ENCODE results near the gene NUMA1.
A peak's percentile ranks its signal among the peaks of the same experiment; 100 is the strongest.

Gene NUMA1

DNA sequence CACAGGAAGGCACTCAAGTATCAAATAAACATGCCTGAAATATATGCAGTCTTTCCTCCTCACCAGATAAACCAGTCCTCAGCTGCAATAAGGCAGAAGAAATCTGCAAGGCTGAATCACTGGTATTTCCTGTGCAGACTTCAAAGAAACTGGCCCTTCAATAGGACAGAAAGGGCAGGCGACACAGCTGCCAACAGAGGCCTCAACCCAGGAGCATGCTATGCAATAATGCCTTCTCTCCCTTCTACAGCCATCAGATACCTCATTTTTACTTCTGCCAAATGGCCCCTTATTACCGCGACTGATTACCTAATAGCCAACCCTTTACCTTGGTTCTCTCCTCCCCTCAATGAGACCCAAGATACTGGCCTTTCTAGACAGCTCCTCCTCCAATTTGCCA lies 8.0 kb downstream of the NUMA1 start:
- H3K27ac ChIP-seq: peak overlapping the region; percentile 78
- TF ChIP-seq CTCF (conservative IDR thresholded peaks at IDR 0.05): no peak

DNA sequence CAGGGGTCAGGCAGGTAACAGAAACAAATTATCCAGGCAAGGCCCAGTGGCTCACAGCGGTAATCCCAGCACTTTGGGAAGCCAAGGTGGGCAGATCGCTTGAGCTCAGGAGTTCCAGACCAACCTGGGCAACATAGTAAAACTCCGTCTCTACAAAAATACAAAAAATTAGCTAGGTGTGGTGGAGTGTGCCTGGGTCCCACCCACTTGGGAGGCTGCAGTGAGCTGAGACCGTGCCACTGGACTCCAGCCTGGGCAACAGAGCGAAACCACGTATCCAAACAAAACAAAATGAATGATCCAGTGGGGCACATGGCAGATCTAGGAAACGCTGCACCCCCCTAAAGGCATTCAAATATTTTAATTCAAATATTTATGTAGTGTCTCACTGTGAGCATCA lies 9.9 kb downstream of the NUMA1 start:
- no peak for TF ChIP-seq CTCF (conservative IDR thresholded peaks at IDR 0.05)
- H3K27ac ChIP-seq: peak overlapping the region; percentile 78

DNA sequence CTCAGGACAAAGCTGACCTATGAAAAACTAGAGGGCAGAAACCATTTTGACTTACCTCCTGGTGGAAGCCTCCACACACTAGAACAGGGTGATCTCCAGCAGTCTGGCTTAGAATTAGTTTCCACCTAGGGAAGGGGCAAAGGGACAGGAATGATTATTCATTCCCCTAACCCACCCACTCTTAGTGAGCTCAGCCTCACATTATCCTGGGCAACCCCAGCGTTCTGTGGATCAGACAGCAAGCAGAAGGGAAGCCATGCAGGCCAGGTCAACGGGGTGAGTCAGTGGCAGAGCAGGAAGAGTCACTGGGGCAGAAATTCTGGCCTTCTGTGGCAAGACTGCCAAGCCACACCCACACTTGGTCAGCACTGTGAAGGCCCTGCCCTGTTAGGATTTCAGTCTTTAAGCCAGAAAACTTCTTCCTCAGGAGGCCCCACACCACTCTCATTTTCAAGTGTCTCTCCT lies 10.5 kb downstream of the NUMA1 start:
- peak overlapping the region; percentile 78 for H3K27ac ChIP-seq
- no peak for TF ChIP-seq CTCF (conservative IDR thresholded peaks at IDR 0.05)

- no peak for TF ChIP-seq CTCF (conservative IDR thresholded peaks at IDR 0.05)
- peak overlapping the region; percentile 78 for H3K27ac ChIP-seq
Observed at GRCh38 chr11:72069200-72069599, 11.1 kb downstream of the NUMA1 start.

- no peak for TF ChIP-seq CTCF (conservative IDR thresholded peaks at IDR 0.05)
- H3K27ac ChIP-seq: peak overlapping the region; percentile 78
Observed at GRCh38 chr11:72067676-72068075, 12.7 kb downstream of the NUMA1 start.

DNA sequence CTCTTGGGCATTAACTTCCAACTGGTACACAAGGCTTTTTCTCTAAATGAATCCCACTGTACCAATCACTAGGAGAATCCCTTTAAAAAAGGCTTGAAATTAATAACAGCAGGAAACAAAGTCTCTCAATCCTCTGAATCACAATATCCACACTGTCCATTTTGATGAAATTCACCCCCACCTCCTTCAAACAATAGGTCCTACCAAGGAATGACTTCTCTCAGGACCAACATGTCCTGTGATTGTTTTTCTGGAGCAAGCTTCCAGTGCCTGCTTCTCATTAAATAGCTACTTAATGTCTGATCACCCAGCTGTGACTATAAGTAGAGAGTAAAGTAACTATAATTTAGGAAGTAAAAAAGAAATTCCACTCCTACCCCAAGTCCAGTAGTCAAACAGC lies 13.1 kb downstream of the NUMA1 start:
- no peak for TF ChIP-seq CTCF (conservative IDR thresholded peaks at IDR 0.05)
- peak overlapping the region; percentile 78 for H3K27ac ChIP-seq

DNA sequence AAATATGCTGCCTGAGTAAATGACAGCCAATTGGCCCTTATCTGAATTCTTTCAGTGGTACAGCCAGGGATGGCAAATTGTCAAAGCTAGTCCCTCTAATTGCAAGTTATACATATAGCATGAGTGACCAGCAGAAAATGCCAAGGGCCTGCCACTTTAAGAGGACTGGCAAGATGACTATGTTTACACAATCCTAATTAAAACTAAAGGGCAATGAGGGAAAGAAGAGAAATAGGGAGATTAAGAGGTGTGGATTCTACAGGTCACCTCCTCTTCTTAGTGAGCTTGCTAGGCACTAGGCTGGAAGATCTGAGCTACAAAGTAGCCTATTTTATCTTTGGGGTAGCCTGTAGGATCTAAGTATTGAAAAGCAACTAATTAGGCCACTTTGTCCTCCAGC lies 13.5 kb downstream of the NUMA1 start:
- no peak for TF ChIP-seq CTCF (conservative IDR thresholded peaks at IDR 0.05)
- peak overlapping the region; percentile 78 for H3K27ac ChIP-seq

All from VCaP (cell line).